ENCODE measurements around the gene FAM219B. TPM values are rescaled to one million over a fixed set of nuclear protein-coding genes. Genes with fewer than 3 reads are reported as not detected.
"Not testable (repeated sequence)": the region's sequence is repeated elsewhere in the genome, so short reads cannot be mapped to it uniquely, and the experiment has no call there.

FAM219B gene
- total RNA-seq, 1 experiment from 2014 or later = 56.2 TPM

DNA sequence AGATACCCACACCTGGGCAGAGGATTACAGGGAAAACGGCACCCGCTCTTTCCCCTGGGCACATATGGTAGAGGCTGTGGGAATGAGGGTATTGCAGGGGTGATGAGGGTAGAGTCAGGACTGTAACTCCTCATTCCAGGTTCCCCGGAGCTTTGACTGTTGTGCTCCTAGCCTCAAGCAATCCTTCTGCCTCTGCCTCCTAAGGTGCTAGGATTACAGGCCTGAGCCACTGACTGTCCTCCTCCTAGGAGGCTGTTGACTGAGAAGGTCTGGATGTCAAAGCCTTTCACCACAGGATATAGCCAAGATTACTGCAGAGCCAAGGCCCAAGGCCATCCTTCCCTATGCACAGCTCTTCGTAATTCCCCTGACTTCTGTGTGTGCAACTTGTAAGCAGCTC is 17.9 kb downstream of the FAM219B start:
- H3K4me1 Mint-ChIP-seq (ENCODE audit: low read depth, unreplicated experiment) = peaks cover 57% of the 10 kb centered on the region
- no peak for DNase-seq
- no peaks in the 10 kb centered on the region for H3K27me3 Mint-ChIP-seq (ENCODE audit: unreplicated experiment)
- CTCF ChIA-PET = no interaction called here
- no peak overlapping the region for H3K4me3 Mint-ChIP-seq (ENCODE audit: low read depth, unreplicated experiment)
- intact Hi-C loops (cut with micrococcal nuclease; ENCODE audit: unreplicated experiment) = no loop called here
- H3K9me3 Mint-ChIP-seq (ENCODE audit: low read depth, unreplicated experiment) = no peaks in the 10 kb centered on the region
- no TSS peak for BruUV-seq (replicated peaks)
- peaks cover 29% of the 10 kb centered on the region for H3K36me3 Mint-ChIP-seq (ENCODE audit: insufficient read depth, unreplicated experiment)
- no peak overlapping the region for H3K27ac Mint-ChIP-seq (ENCODE audit: unreplicated experiment)
- TF ChIP-seq, protein P1, sequence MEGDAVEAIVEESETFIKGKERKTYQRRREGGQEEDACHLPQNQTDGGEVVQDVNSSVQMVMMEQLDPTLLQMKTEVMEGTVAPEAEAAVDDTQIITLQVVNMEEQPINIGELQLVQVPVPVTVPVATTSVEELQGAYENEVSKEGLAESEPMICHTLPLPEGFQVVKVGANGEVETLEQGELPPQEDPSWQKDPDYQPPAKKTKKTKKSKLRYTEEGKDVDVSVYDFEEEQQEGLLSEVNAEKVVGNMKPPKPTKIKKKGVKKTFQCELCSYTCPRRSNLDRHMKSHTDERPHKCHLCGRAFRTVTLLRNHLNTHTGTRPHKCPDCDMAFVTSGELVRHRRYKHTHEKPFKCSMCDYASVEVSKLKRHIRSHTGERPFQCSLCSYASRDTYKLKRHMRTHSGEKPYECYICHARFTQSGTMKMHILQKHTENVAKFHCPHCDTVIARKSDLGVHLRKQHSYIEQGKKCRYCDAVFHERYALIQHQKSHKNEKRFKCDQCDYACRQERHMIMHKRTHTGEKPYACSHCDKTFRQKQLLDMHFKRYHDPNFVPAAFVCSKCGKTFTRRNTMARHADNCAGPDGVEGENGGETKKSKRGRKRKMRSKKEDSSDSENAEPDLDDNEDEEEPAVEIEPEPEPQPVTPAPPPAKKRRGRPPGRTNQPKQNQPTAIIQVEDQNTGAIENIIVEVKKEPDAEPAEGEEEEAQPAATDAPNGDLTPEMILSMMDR (IDR thresholded peaks at IDR 0.05; ENCODE audit: unreplicated experiment) = no peak

DNA sequence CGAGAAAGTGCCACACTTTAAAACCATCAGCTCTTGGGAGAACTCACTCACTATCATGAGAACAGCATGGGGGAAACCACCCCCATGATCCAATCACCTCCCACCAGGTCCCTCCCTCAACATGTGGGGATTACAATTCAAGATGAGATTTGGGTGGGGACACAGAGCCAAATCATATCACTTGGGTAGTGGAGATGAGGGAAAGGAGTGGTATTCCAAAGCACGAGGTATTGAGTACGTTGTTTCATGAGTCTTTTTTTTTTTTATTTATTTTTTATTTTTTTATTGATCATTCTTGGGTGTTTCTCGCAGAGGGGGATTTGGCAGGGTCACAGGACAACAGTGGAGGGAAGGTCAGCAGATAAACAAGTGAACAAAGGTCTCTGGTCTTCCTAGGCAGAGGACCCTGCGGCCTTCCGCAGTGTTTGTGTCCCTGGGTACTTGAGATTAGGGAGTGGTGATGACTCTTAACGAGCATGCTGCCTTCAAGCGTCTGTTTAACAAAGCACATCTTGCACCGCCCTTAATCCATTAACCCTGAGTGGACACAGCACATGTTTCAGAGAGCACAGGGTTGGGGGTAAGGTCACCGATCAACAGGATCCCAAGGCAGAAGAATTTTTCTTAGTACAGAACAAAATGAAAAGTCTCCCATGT is 19.0 kb downstream of the FAM219B start:
- CTCF ChIA-PET; H3K27me3 Mint-ChIP-seq (ENCODE audit: unreplicated experiment); intact Hi-C loops (cut with micrococcal nuclease; ENCODE audit: unreplicated experiment); H3K9me3 Mint-ChIP-seq (ENCODE audit: low read depth, unreplicated experiment); H3K4me3 Mint-ChIP-seq (ENCODE audit: low read depth, unreplicated experiment); H3K27ac Mint-ChIP-seq (ENCODE audit: unreplicated experiment); DNase-seq; BruUV-seq (replicated peaks): not testable (repeated sequence)
- peaks cover 48% of the 10 kb centered on the region for H3K4me1 Mint-ChIP-seq (ENCODE audit: low read depth, unreplicated experiment)
- peaks cover 26% of the 10 kb centered on the region for H3K36me3 Mint-ChIP-seq (ENCODE audit: insufficient read depth, unreplicated experiment)

DNA sequence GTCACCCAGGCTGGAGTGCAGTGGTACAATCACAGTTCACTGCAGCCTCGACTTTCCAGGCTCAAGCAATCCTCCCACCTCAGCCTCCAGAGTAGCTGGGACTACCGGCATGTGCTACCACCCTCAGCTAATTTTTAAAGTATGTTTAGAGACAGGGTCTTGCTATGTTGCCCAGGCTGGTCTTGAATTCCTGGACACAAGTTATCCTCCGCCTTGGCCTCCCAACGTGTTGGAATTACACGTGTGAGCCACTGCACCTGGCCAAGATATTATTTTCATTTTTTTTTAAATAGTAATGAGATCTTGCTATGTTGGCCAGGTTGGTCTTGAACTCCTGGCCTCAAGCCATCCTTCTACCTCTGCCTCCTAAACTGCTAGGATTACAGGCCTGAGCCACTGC is 21.2 kb downstream of the FAM219B start:
- Mint-ChIP-seq H3K9me3 (ENCODE audit: low read depth, unreplicated experiment) (no peaks in the 10 kb centered on the region), H3K27me3 (ENCODE audit: unreplicated experiment) (no peaks in the 10 kb centered on the region), H3K4me3 (ENCODE audit: low read depth, unreplicated experiment) (no peak overlapping the region), H3K36me3 (ENCODE audit: insufficient read depth, unreplicated experiment) (peaks cover 10% of the 10 kb centered on the region), H3K27ac (ENCODE audit: unreplicated experiment) (no peak overlapping the region), H3K4me1 (ENCODE audit: low read depth, unreplicated experiment) (peaks cover 33% of the 10 kb centered on the region)
- intact Hi-C loops (cut with micrococcal nuclease; ENCODE audit: unreplicated experiment) = no loop called here
- CTCF ChIA-PET = interaction anchor here (0.6 kb wide), 1 partner anchor 12 kb away, joined by 4 read pairs; no protein-coding TSS in a partner anchor
- BruUV-seq (replicated peaks) = no TSS peak
- TF ChIP-seq, protein P1 (IDR thresholded peaks at IDR 0.05; ENCODE audit: unreplicated experiment) = no peak
- no peak for DNase-seq

DNA sequence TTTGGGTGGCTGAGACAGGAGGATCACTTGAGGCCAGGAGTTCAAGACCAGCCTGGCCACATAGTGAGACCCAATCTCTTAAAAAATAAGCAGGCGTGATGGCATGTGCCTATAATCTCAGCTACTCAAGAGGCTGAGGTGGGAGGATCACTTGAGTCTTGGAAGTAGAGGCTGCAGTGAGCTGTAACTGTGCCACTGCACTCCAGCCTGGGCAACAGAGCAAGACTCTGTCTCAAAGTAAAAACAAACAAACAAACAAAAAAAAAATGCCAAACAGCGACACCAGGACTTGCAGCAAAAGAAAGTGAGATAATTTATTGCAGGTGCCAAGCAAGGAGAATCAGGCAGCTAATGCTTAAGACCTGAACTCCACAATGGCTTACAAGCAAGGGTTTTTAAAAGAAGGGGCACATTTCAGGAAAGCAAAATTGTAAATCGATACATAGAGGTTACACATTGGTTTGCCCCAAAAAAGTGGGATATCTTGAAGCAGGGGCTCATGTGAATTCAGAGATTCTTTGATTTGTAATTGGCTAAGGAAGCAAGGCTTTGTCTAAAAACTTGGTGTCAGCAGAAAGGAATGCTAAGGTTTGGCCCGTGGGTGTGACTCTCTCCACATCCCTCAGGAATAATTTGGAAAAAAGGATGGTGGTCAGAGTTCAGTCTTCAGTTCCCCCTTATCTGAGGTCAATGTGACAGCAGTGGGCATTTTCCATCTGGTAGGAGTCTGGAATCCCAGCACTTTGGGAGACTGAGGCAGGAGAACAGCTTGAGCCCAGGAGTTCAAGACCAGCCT is 22.0 kb downstream of the FAM219B start:
- H3K36me3 Mint-ChIP-seq (ENCODE audit: insufficient read depth, unreplicated experiment) = peaks cover 2% of the 10 kb centered on the region
- no peak overlapping the region for H3K4me3 Mint-ChIP-seq (ENCODE audit: low read depth, unreplicated experiment)
- DNase-seq = no peak
- TF ChIP-seq, protein P1 (IDR thresholded peaks at IDR 0.05; ENCODE audit: unreplicated experiment) = no peak
- peaks cover 25% of the 10 kb centered on the region for H3K4me1 Mint-ChIP-seq (ENCODE audit: low read depth, unreplicated experiment)
- no peak overlapping the region for H3K27ac Mint-ChIP-seq (ENCODE audit: unreplicated experiment)
- BruUV-seq (replicated peaks) = no TSS peak
- CTCF ChIA-PET = interaction anchor here (0.5 to 2.4 kb wide), 9 partner anchors 7 to 567 kb away, joined by 3 to 18 read pairs (median 3); partner anchors contain the start of genes FAM219B, SCAMP2 and SIN3A
- H3K27me3 Mint-ChIP-seq (ENCODE audit: unreplicated experiment) = no peaks in the 10 kb centered on the region
- H3K9me3 Mint-ChIP-seq (ENCODE audit: low read depth, unreplicated experiment) = no peaks in the 10 kb centered on the region
- intact Hi-C loops (cut with micrococcal nuclease; ENCODE audit: unreplicated experiment) = no loop called here

Measured in Calu3 (cell line).